CD4-positive, alpha-beta T cell treated with Interleukin-17A for 4 hours (primary cell): ENCODE results near the gene ARHGAP24.

Experiments used
- DNase-seq: peaks from one replicate; pipeline ENCODE4 v3.0.0-alpha.2; 2020; ENCODE audit warnings: mixed read lengths

ARHGAP24 gene

DNA sequence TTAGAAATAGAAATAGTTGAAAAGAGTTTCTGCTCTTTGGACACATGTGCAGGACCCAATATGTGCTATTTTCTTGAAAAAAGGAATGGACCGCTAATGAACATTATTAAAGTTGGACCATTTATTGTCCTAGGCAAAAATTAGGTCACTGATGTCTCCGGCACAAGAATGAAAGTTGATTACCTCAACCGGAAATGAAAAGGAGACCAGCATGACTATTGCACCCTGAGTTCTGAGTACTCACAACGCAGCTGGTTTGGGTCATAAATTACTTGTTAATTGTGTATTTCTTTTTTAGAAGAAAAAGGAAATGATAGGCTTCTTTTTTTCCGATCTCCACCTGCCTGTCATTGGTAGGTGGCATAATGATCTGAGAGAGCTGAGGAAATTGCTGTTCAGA lies 232.7 kb downstream of the ARHGAP24 start:
- no peak for DNase-seq

DNA sequence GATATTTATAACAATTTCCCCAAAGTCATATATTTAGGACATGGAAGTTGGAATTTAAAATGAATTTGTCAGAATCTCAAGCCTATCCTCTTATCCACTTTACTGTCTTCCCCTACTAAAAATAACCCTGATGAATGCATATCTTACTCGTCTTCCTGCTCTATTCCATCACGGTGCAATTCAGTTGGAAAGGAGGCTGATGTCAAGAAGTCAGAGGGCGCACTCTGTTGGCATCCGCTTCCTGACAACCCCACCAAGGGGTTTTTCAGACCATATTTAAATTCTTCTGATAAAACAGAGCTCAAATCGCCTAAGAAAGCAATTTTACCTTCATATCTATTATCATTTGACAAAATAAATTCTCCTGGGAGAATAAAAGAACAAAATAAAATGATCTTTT lies 233.5 kb downstream of the ARHGAP24 start:
- no peak for DNase-seq

DNA sequence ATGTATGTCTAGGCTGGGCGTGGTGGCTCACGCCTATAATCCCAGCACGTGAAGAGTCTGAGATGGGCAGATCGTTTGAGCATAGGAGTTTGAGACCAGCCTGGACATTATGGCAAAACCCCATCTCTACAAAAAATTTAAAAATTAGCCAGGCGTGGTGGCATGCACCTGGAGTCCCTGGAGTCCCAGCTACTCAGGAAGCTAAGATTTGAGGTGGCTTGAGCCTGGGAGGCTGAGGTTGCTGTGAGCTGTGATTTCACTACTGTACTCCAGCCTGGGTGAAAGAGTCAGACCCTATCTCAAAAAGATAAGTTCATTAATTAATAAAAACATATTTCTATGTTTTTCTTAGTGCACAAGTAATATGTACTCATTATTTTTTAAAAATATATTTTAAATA lies 238.1 kb downstream of the ARHGAP24 start:
- DNase-seq, result no peak

DNA sequence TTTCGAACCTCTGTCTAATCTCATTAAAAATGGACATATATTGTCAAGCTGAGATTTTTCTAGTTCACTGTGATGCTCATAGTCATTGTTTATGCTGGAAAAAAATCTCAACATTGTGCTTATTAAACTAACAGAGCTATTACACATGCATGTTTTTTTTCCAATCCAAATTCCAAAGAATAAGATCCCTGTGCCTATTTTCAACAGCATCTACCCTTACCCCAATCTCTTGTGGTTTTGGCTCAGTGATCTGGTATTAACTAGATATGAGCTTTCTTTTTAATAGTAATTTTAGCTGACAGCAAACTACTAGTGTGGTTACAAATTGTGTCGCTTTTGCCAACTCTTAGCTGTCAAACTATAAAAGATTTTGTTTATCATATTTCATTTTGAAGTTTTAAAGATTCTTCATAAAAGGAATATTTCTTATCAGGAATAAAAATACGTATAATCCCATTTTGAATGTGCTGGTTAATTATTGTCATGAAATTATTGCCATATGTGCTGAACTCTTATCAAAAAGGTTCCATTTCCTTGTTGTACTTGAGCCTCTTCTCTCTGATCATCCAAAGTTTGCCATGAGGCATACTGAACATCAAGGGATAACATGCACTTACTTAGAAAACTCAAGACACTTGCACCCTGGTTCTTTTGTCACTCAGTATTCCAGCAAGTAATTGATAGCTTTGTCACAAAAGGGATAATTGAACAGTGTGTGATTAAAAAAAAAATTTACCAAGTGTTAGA lies 241.2 kb downstream of the ARHGAP24 start:
- DNase-seq, result no peak

DNA sequence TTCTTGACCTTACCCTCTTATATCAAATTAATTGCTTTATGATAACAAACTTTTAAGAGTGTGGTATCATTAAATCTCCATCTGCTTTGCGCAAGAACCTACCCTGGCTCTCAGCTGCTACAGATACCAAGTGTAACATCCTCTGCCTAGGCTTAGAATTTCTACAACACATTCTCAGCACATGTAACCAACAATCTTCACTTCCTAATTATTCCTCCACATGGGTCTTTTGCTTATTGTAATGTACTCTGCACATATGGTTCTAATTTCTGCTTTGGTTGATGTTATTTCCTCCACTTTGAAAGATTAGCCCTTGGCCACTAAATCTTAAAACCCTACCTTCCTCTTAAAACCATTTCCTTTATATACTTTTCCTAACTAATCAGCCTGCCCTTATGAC lies 242.4 kb downstream of the ARHGAP24 start:
- DNase-seq, result no peak

DNA sequence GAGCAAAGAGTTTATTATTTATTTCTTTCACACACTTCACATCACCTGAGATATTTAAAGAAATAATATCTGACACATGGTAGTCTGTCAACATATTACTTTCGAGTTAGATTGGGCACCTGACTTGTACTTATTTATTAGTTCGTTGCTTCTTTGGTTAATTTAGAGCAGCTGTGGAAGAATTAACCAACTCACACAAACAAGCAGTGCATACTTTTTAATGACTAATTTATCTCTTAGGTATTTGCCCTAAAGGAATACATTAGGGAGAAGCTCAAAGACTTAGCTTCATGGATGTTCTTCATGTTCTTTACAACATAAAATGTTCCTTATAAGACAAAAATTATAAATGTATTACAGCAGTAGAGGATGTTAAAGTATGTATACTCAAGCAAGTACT lies 242.9 kb downstream of the ARHGAP24 start:
- no peak for DNase-seq

DNA sequence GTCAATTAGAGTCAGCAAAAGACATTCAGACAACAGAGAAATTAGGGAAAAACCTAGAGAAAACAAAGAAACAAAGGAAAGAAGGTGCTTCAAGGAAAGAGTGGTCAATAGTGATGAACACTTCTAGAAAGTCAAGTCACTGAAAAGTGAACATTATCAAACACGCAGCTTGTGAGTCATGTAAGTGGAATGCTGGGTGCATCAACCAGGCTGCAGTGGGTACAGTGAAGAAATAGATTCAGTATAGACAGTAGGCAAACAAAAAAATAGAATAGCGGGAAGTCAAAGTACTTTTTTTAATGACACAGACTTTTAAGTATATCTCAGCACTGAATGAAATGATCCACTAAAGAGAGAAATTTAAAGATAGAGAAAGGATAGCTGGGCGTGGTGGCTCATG lies 245.8 kb downstream of the ARHGAP24 start:
- no peak for DNase-seq

DNA sequence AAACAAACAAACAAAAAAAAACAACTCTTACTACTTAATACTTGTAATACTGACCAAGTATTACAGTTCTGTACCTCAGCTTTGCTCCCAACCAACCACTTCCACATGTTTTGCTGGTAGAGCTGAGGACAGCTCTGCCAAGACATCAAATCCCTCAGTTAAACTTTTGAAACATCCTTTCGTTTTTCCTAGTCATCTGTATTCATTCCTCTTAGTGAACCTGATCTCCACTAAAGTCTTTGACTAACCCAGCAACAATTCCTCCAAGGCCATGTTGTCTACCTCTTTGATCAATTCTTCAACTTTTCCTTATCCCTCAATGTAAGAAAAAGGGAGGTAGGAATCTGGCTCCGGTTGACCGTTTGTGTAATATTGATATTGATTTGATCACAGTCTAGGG lies 247.5 kb downstream of the ARHGAP24 start:
- DNase-seq, result no peak

DNA sequence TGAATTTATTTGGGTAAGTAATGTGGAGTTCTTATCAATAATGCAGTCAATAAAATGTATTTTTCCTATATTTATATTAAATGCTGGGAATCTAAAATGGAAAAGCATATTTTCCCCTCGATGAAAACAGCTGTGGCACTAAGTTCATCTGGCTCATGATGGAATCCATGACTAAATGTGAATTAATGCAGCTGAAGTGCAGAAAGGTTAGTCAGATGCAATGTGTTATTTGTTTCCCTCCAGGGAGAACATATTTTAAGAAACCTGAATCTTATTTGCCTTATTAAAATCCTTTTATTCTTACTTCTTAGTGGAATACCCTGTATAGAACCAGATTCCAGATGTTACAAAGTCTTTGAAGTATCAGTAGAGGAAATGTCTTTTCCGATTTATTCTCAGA lies 247.9 kb downstream of the ARHGAP24 start:
- no peak for DNase-seq

DNA sequence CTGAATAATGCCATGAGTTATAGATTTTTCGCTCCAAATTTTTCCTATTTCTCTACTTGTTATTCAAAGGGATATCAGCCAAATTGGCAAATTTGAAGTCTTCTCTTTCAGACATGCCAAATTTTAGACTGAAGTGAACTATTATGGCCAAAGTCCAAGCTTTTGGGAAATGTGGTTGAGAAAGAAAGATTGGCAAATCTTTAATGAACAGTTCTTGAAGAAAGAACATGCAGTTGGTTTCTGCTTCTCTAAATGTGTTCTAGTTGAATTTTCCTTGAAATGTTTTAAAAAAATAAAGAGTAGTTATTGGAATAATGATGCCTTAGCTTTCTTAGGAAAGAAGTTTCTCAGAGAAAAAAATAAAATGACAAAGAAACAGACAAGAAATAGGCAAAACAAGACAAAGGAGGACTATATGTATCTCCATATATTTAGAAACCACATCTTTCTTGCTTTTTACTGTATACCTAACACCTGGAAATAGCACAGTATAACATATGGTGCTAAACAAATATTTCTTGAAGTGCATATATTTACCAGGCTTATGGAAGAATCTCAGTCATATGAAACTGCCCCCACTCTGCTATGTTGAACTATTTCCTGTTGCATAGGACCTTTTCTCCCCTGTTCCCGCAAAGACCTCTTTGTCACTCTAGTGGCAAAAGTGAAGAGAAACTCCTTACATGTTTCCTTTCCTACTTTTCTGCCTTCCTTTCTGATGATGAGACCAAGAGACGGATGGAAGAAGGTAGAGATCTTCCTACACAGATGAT lies 250.0 kb downstream of the ARHGAP24 start:
- DNase-seq, result no peak

DNA sequence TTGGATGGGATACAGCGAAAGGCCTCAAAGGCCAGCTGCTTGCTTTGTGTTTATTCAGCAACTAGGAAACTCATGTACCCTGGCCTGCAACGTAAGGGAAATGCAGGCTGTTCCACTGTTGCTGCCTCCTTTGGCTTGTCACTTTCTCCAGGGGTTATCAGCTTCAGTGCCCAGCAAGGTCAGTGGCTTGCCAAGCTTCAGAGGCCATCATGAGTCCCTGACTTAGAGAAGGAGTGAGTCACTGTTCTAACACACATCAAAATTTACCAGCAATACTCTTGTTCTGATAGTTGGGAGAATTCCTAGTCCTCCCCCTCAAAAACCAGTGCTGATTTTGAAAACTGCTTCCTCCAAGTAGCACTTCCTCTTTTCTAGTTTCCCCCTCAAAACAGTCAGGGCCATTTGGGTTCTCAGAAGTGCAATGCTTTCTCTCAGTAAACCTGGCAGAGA lies 250.8 kb downstream of the ARHGAP24 start:
- no peak for DNase-seq

DNA sequence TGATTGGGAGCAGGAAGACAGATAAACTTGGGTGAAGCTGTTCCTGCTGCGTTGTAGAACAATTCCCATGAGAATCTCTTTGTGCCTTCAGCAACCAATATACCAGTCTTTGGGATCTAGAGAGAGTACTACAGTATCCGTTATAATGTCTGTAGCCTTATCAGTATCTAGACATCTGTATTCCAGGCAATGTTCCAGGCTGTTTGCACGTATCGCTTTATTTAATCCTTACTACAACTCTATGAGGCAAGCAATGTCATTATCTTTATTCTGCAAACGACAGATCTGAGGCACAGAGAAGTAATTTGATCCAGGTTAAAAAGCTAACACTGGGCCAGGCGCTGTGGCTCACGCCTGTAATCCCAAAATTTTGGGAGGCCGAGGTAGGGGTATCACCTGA lies 251.6 kb downstream of the ARHGAP24 start:
- no peak for DNase-seq

DNA sequence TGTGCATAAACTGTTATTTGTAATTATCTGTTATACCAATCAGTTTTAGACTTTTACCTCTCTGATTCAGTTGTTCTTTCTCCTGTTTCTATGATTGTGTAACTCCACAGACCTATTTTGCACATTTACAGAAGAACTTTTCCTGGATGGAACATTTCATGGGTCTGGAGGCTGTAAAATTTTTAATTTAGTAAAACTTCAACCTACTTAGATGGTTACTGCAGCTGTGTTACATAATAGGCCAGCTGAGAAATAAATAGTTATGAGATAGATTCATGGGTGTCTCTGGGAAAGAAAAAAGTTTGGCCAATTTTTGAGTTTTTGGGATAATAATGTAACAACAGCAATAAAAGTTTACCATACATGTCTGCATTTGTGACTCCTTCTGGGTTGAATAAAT lies 253.5 kb downstream of the ARHGAP24 start:
- DNase-seq, result no peak

DNA sequence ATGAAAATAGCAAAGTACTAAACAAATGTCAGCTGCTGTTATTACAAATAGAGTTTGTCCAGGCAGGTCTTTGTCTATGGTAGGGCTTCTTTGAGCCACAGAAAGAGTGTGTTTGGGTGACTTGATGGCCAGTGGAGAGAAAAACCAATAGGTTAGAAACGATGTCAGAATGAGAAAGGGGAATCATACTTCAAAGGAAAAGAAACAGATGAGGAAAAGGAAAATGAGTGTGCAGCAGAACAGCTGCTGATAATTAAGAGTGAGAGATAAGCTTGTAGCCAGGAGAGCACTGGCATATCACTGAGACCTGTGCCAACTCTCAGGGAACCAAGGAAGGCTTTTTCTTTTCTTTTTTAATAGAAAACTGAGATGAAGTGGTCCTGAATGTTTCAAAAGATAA lies 257.2 kb downstream of the ARHGAP24 start:
- DNase-seq, result no peak

DNA sequence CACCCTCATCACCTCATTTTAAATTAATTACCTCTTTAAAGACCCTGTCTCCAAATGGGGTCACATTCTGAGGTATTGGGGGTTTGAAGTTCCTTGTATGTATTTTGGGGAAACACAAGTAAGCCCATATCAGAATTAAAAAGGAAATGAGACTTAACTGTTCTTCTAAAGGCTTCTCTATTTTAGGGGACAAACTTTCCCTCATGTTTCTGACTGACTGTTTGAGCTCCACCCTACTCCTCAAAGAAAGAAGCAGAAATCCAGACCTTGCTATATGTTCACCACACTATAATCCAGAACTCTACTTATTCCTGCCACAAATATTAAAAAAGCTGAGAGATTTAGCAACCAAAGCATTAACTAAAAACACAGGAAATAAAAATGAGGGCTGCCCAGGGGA lies 258.8 kb downstream of the ARHGAP24 start:
- no peak for DNase-seq

DNA sequence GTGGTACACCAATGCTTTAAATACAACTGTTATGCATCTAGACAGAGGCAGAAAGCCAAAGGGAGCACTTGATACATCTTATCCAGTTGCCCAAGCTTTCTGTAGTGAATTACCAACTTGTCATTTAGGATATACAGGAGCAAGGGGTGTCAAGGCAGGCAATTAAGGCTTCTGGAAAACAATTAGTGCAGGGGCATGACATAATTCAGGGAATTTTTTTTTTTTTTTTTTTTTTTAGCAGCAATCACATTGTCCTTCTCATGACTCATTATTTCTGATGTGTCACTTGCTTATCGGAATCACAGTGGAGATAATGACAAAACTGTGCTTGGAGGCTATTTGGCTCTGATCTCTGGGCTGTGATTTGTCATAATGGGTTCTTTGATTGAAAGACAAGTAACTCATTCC lies 259.5 kb downstream of the ARHGAP24 start:
- no peak for DNase-seq

DNA sequence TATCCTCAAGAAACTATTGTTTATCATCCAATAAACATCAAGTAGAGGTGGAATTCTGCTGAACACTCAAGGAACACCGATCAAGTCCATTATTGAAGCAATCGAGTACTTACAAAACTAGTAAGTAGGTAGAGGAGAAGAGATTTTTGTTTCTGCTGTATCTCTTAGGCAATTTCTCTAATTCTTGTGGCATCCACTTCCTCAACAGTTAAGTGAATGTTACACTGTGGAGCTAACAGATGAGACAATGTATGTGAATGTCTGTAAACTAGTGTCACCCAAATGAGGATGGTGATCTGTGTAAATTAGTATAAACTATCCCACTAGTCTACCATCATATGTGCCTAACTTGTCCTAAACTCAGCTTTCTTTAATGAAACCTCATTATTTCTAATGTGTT lies 261.6 kb downstream of the ARHGAP24 start:
- DNase-seq, result no peak

DNA sequence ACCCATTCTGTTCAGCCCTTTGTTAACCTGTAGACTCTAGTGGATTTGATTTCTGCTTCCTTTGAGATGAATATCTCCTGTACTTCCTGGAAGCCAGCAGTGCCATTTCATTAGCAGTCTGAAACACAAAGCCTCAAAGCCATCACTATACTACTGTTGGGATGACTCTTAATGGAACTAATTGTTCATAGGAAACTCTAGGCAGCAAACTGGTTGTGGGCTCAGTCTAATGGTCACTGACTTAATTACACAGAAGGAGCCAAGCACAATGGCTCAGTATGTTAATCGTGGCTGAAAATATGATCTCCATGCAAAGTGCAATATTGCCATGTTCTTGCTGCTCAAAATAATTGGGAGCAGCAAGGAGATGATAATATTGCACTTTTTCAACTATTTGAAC lies 262.3 kb downstream of the ARHGAP24 start:
- DNase-seq, result no peak

DNA sequence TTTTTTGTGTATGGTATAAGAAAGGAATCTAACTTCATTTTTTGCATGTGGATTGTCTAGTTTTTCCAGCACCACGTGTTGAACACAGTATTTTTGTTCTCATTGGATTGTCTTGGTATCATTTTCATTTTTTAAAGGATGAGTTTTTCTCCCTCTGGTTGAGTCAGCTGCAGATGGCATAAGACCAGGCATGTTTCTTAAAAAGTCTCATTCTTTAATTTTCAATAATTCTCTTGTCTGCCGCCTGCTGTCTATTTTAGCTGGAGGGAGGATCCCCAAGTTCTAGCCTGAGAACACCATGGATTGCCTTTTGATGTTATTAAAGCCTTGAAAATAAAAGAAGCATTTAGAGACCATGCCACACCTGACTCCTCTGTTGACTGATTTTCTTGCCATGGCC lies 263.8 kb downstream of the ARHGAP24 start:
- no peak for DNase-seq

DNA sequence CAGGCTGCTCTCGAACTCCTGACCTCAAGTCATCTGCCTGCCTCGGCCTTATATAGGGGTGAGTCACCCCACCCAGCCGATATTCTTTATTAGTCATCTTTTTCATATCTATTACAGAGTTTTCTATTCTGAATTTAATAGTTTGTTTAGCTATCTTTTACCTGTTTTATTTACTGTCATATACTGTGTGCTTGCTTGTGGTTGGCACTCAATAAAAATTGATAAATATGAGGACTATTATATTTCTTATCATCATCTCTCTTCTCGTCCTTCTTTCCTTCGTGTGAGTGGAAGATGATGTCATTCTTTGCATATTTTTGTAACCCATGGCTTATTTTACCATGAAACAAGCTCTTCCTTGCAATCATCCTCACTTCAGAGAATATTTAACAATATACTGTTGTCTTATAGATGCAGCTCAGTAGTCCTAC lies 265.5 kb downstream of the ARHGAP24 start:
- no peak for DNase-seq

DNA sequence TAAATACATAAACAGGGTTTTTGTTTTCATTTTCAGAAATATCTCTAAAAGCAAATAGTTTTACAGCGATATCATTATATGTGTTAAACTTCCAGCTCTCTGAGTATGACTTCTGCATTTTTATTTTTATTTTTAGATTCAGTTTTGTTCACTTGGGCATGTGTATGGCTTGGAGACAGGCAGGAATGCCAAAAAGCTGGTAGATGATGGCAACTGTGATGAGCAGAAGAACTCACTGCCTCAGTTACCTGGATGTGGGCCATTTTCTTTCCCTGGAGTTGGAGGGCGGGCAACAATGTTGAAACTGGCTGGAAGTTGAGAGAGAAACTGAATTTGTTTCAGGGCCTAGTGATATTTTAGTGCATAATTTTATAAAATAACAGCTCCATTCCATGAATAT lies 266.4 kb downstream of the ARHGAP24 start:
- DNase-seq, result no peak

DNA sequence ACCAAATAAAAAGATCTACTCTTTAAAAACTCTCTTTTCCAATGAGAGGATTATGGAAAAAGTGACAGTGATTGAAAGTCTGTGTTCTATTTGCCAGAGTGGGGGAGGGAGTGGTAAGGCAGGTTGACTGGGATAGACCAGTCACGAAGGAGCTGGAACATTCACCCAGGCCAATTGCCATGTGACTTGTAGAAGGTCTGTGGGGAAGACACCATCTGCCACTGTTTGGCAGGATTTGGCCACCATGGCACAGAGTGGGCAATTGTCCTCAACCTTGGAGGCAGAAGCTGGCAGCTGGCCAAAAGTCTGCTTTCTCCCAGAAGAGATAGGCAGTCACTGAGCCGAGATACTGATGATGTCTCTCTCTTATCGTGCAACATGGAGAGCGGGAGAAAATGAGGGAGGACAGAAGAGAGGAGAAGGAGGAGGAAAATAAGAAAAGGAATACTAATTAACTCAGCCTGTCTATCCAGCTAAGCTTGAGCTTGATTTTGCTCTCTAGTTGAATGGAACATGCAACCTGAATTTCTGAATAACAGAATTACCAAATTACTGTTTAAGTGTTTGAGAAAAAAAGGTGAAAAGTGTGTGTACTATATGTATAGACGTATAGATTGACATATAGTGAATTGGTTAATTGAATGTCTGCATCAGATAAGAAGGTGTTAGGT lies 267.1 kb downstream of the ARHGAP24 start:
- DNase-seq, result no peak

DNA sequence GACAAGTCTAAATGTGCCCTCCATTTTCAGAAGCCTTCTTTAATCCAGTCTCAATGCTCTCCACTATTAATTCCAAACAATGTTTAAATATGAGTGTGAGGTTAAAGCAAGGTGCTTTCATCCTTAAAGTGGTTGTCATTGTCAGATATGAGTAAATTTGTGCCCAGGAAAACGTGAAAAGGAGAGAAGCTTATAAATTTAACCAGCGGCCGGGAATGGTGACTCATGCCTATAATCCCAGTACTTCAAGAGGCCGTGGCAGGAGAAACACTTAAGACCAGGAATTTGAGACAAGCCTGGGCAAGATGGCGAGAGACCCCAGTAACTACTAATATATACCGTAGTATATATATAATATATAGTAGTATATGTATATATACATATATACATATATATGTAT lies 270.0 kb downstream of the ARHGAP24 start:
- no peak for DNase-seq

DNA sequence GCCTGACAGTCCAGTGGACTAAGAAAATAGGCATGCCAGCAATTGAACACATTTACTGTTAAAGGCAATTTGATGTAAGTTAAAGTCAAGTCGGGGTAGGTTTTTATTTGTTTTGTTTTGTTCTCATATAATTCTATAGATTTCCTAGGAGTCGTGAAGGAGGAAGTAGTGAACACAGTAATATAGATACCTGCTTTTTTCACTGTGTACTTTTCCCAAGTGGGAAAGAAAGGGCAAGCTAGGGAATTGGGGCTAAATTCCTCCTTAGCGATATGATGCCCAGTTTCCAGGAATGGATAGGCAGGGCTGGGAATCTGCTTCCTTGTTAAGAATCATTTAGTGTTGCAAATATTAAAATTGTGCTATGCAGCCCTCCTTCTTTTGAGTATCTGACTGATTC lies 271.0 kb downstream of the ARHGAP24 start:
- DNase-seq, result no peak
